ENCODE data around the gene AP5S1. TPM values are rescaled to one million over a fixed set of nuclear protein-coding genes. Genes with fewer than 3 reads are reported as not detected.

Gene AP5S1
- total and polyA plus RNA-seq, 10 of the 15 experiments (the other 5 are each of a cell fraction or from before 2014, with no cell fraction given), result 3.8 to 13.2 (median 7.8) TPM

DNA sequence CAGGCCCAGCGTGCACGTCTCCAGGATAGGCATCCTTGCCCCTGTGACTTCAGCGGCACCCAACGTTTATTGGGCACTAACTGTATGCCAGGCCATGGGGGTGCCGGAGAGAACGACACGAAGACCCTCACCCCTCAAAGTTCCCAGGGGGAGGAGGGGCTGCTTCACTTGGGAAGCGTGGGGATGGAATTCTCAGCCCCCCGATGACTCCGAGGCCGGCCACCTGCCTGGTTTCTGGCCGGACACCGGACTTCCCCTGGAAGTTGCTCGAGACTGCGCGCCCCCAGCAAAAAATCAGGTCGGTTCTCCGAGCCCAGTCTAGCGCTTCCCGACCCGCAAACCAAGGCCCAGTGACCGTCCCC lies 26.0 kb downstream of the AP5S1 start (continued):
- TF ChIP-seq FOXK2 (IDR thresholded peaks at IDR 0.05) (no peak), NFYB (IDR thresholded peaks at IDR 0.05; ENCODE audit: insufficient read depth, low read depth, low read length) (no peak), CTCF (IDR thresholded peaks at IDR 0.05 in 2 of 3, conservative IDR thresholded peaks at IDR 0.05 in 1 of 3; ENCODE audit: control insufficient read depth in 2 of 3, extremely low read depth in 1 of 3, insufficient read depth in 1 of 3, low read depth in 3 of 3, low read length in 3 of 3) (no peak), POLR2AphosphoS2 (IDR thresholded peaks at IDR 0.05; ENCODE audit: low read depth, low read length) (0 out of 2 replicates have a peak, but pooled peaks have one; percentile 41), MYB (IDR thresholded peaks at IDR 0.05; ENCODE audit: borderline replicate concordance, low read depth, low read length) (no peak), LARP7 (IDR thresholded peaks at IDR 0.05) (0 out of 2 replicates have a peak, but pooled peaks have one; percentile 58), ZBTB33 (IDR thresholded peaks at IDR 0.05) (no peak), CHD2 (IDR thresholded peaks at IDR 0.05; ENCODE audit: borderline replicate concordance, low read depth, low read length) (0 out of 2 replicates have a peak, but pooled peaks have one; percentile 21), CBX5 (IDR thresholded peaks at IDR 0.05; ENCODE audit: low read depth) (no peak), SUPT20H (IDR thresholded peaks at IDR 0.05; ENCODE audit: borderline replicate concordance, control insufficient read depth, low read depth, low read length) (no peak), CHD4 (IDR thresholded peaks at IDR 0.05) (no peak), PAX8 (IDR thresholded peaks at IDR 0.05) (no peak), RAD21 (IDR thresholded peaks at IDR 0.05; ENCODE audit: insufficient read depth, low read depth, low read length) (no peak), HDGF (IDR thresholded peaks at IDR 0.05) (0 out of 2 replicates have a peak, but pooled peaks have one; percentile 42)
- TF ChIP-seq, protein P1, sequence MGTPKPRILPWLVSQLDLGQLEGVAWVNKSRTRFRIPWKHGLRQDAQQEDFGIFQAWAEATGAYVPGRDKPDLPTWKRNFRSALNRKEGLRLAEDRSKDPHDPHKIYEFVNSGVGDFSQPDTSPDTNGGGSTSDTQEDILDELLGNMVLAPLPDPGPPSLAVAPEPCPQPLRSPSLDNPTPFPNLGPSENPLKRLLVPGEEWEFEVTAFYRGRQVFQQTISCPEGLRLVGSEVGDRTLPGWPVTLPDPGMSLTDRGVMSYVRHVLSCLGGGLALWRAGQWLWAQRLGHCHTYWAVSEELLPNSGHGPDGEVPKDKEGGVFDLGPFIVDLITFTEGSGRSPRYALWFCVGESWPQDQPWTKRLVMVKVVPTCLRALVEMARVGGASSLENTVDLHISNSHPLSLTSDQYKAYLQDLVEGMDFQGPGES (IDR thresholded peaks at IDR 0.05), result no peak
- TF ChIP-seq, protein P2, sequence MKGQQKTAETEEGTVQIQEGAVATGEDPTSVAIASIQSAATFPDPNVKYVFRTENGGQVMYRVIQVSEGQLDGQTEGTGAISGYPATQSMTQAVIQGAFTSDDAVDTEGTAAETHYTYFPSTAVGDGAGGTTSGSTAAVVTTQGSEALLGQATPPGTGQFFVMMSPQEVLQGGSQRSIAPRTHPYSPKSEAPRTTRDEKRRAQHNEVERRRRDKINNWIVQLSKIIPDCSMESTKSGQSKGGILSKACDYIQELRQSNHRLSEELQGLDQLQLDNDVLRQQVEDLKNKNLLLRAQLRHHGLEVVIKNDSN (IDR thresholded peaks at IDR 0.05; ENCODE audit: borderline replicate concordance, extremely low read length, insufficient read depth, low read depth, low read length), result no peak
